LNCaP clone FGC (cell line): ENCODE measurements around the gene PRKN.

Source experiments
- DNase-seq: peaks from one replicate; pipeline ENCODE4 v3.0.0-alpha.2; 2011; ENCODE audit warnings: low read depth
- H3K4me3 ChIP-seq: 2 replicates; pipeline ENCODE4 v1.5.1; 2011; ENCODE audit warnings: mild to moderate bottlenecking, low read depth, low read length, control low read depth
- TF ChIP-seq, protein P1 (sequence below): IDR thresholded peaks from 2 replicates; pipeline ENCODE4 v1.5.1; 2012; ENCODE audit warnings: mild to moderate bottlenecking; ENCODE audit not compliant: control insufficient read depth, insufficient read depth; ENCODE audit errors: extremely low read depth

Gene PRKN

DNA sequence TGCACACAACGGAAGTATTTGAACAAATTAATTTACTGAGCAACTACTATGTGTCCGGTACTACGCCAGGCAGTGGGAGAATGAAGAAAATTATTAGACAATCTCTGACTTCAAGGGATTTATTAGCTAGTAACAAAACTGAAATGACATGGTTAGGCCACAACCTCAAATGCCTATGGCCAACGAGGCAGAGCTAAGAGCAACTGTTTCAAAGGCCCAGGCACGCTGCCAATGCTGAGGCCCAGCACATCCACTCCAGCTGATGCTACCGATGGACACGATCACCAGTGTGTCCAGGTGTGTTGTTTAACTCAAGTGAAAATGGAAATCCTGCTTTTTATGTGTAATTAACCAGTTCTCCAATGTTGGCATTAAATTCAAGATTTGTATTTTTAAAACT, 420.9 kb downstream of the PRKN start:
- H3K4me3 ChIP-seq: no peak overlapping the region
- no peak for DNase-seq
- TF ChIP-seq, protein P1, sequence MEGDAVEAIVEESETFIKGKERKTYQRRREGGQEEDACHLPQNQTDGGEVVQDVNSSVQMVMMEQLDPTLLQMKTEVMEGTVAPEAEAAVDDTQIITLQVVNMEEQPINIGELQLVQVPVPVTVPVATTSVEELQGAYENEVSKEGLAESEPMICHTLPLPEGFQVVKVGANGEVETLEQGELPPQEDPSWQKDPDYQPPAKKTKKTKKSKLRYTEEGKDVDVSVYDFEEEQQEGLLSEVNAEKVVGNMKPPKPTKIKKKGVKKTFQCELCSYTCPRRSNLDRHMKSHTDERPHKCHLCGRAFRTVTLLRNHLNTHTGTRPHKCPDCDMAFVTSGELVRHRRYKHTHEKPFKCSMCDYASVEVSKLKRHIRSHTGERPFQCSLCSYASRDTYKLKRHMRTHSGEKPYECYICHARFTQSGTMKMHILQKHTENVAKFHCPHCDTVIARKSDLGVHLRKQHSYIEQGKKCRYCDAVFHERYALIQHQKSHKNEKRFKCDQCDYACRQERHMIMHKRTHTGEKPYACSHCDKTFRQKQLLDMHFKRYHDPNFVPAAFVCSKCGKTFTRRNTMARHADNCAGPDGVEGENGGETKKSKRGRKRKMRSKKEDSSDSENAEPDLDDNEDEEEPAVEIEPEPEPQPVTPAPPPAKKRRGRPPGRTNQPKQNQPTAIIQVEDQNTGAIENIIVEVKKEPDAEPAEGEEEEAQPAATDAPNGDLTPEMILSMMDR: no peak

DNA sequence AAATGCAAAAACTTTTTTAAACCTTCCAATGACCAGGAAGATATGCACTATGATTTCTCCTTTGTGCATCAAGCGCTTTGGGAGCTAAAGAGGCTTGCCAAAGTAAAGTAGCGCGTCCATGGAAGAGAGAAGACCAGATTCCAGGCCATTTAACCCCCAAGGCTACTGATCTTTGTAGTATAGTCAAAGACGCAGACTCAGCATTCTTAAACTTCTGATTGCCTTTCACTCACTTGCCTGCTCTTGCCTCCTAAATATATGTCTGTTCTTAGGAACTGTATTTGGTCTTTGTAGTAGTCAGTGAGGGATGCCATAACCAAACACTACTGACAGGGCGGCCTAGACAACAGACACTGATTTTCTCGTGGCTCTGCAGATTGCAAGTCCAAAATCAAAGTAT, 426.4 kb downstream of the PRKN start:
- no peak overlapping the region for H3K4me3 ChIP-seq
- TF ChIP-seq, protein P1: no peak
- DNase-seq: no peak

DNA sequence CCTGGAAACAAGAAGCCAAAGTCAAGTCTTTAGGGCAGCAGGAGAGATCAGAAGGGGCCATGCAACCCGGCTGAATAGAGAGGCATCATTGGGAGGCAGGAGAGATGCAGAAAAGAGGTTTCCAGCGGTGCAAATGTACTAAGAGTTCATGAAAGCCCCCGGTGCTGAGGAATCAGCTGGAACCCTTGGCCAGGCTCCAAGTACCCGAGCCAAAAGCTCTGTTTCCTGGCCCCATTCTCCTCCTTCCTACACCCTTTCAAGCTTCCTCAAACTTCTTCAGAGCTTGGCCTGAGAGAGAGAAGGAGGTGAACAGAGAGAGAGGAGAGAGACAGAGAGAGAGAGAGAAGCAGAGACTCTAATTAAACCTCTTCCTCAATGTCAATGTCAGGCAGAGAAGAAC, 433.5 kb downstream of the PRKN start:
- no peak for DNase-seq
- H3K4me3 ChIP-seq: no peak overlapping the region
- TF ChIP-seq, protein P1: no peak

DNA sequence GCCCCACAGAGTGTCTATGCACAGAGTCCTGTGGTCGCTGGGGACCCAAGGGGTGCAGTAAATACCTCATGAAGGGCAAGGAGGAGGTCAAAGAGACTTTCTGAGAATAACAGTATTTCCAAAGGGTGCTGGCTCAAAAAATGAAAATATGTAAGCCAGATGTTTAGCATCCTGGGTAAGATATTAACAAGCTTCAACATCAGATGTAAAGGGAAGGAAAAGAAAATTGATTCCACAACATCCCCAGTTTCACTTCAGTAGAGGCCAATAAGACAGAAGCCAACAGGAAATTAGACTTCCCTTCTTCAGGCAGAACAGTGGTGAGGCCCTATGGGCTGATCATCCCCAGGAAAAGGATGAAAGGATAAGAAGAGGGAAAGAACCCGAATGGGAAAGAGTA, 434.7 kb downstream of the PRKN start:
- H3K4me3 ChIP-seq: no peak overlapping the region
- DNase-seq: no peak
- TF ChIP-seq, protein P1: no peak

DNA sequence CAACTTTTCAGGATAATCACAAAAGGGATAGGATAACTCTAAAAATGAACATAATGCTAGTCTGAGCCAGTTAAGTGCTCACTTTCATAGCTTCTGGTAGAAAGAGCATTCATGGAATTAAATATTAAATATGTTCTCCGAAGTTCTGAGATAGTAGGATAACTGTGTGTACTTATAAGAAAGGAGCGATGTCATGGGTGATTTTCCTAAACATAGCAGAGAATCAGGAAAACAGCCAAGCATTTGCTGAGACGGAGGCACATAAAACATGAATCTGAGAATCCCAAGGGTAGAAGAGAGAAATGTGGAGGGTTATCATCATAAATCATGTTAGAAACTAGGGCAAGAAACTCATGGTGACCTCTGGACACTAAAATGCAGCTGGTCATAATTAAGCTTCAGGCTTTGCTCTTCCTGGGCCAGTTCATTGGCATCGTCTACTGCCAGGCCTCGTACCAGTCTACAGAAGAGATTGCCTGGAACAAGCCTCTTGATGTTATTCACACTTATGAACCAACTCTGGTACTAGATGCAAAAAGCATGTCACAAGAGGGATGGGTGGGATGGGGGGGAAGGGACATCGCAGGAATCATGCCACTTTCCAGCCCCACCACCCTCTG, 436.6 kb downstream of the PRKN start:
- TF ChIP-seq, protein P1: no peak

DNA sequence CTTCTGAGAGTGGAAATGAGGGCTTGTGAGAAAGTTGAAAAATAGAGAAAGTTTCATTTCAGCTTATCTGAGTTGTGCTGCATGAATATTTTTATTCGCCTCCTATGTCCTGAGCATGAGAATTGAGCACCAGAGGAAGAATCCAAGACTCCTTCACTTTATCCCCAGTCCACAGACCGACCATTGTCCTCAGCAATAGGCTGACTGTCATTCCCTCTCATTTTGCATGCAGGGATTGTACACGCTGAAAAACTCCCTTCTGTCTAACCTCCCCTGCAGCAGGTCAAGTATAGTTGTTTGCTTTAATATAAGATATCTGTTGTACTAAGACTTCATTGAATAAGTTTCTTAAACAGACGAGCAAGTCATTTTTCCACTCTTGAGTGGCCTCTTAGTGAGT, 437.6 kb downstream of the PRKN start:
- no peak for DNase-seq
- TF ChIP-seq, protein P1: no peak
- no peak overlapping the region for H3K4me3 ChIP-seq

More for the DNA sequence above, 436.6 kb downstream of the PRKN start:
- H3K4me3 ChIP-seq: no peak overlapping the region
- DNase-seq: no peak

DNA sequence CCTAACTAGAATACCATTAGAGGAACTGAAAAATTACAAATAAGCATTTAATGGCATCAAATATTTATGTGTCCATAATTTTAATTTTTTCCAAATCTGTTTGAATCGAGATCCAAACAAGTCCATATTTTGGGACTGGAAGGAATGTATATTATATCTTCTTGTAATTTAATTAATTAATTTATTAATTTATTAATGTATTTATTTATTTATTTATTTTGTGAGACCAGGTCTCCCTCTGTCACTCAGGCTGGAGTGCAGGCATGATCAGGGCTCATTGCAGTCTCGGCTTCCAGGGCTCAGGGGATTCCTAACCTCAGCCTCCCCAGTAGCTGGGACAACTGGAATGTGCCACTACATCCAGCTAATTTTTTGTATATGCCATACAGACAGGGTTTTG, 453.6 kb downstream of the PRKN start:
- DNase-seq: no peak
- TF ChIP-seq, protein P1: no peak
- no peak overlapping the region for H3K4me3 ChIP-seq
